OCI-LY3 (cell line): ENCODE measurements around the gene KLC3.
"Not testable (repeated sequence)": the region's sequence is repeated elsewhere in the genome, so short reads cannot be mapped to it uniquely, and the experiment has no call there.

Experiments
- H2AFZ ChIP-seq: fragments of 200-600, 300-600 bp; shearing (Covaris generic); 2 replicates; pipeline ENCODE4 v1.6.0; 2014; ENCODE audit warnings: antibody characterized with exemption, low read depth, low read length
- H3K27ac ChIP-seq: fragments of 200-600, 300-600 bp; sonication (generic); 2 replicates; pipeline ENCODE4 v1.5.1; 2014; ENCODE audit warnings: mild to moderate bottlenecking, low read length, moderate library complexity, mixed read lengths
- H3K27me3 ChIP-seq: fragments of 200-600, 300-600 bp; sonication (generic); 2 replicates; pipeline ENCODE4 v1.6.1; 2014; ENCODE audit warnings: low read depth, low read length, mixed read lengths
- H3K36me3 ChIP-seq: fragments of 200-600, 300-600 bp; sonication (generic); replicated peaks from 2 replicates; pipeline ENCODE3; 2014; ENCODE audit warnings: low read depth, low read length, mixed read lengths
- H3K4me1 ChIP-seq: fragments of 300-600, 200-600 bp; sonication (generic); 2 replicates; pipeline ENCODE4 v1.6.1; 2014; ENCODE audit warnings: low read length, mixed read lengths
- H3K4me2 ChIP-seq: fragments of 200-600, 300-600 bp; sonication (generic); 2 replicates; pipeline ENCODE4 v1.6.1; 2014; ENCODE audit warnings: low read length, mixed read lengths
- H3K4me3 ChIP-seq: fragments of 300-600, 200-600 bp; sonication (generic); 2 replicates; pipeline ENCODE4 v1.5.1; 2014; ENCODE audit warnings: antibody characterized with exemption, mild to moderate bottlenecking, low read length, moderate library complexity
- H3K79me2 ChIP-seq: fragments of 300-600, 200-600 bp; shearing (Covaris generic); 2 replicates; pipeline ENCODE4 v1.6.1; 2014; ENCODE audit warnings: mild to moderate bottlenecking, low read length, mixed read lengths
- H3K9ac ChIP-seq: fragments of 300-600, 200-600 bp; shearing (Covaris generic); 2 replicates; pipeline ENCODE4 v1.6.0; 2014; ENCODE audit warnings: mild to moderate bottlenecking, low read length, moderate library complexity
- H3K9me3 ChIP-seq: fragments of 200-600, 300-600 bp; shearing (Covaris generic); 2 replicates; pipeline ENCODE4 v1.6.1; 2014; ENCODE audit warnings: low read length, mixed read lengths; ENCODE audit not compliant: insufficient read depth
- H4K20me1 ChIP-seq: fragments of 200-600, 300-600 bp; sonication (generic); 2 replicates; pipeline ENCODE4 v1.6.1; 2016; ENCODE audit warnings: low read length, mixed read lengths; ENCODE audit not compliant: insufficient read depth
- EZH2phosphoT487 ChIP-seq: fragments of 200-600 bp; shearing (Covaris generic); IDR thresholded peaks from 2 replicates; pipeline ENCODE4 v1.6.1; 2018; ENCODE audit warnings: antibody characterized with exemption, mixed run types, low read depth
- TF ChIP-seq, protein P1 (sequence below): fragments of 200-600, 300-600 bp; sonication (generic); IDR thresholded peaks from 2 replicates; pipeline ENCODE4 v1.5.1; 2014; ENCODE audit warnings: antibody characterized with exemption, low read length, low read depth

Gene KLC3

GRCh38 chr19:45307361-45307760 is 33.2 kb upstream of the KLC3 start:
- H2AFZ ChIP-seq, result no peak overlapping the region
- no peaks in the 10 kb centered on the region for H3K9me3 ChIP-seq
- no peaks in the 10 kb centered on the region for H3K36me3 ChIP-seq
- TF ChIP-seq, protein P1, sequence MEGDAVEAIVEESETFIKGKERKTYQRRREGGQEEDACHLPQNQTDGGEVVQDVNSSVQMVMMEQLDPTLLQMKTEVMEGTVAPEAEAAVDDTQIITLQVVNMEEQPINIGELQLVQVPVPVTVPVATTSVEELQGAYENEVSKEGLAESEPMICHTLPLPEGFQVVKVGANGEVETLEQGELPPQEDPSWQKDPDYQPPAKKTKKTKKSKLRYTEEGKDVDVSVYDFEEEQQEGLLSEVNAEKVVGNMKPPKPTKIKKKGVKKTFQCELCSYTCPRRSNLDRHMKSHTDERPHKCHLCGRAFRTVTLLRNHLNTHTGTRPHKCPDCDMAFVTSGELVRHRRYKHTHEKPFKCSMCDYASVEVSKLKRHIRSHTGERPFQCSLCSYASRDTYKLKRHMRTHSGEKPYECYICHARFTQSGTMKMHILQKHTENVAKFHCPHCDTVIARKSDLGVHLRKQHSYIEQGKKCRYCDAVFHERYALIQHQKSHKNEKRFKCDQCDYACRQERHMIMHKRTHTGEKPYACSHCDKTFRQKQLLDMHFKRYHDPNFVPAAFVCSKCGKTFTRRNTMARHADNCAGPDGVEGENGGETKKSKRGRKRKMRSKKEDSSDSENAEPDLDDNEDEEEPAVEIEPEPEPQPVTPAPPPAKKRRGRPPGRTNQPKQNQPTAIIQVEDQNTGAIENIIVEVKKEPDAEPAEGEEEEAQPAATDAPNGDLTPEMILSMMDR, result no peak
- no peak for TF ChIP-seq EZH2phosphoT487
- H3K27ac ChIP-seq, result no peak overlapping the region
- H4K20me1 ChIP-seq, result no peaks in the 10 kb centered on the region
- H3K4me3 ChIP-seq, result no peak overlapping the region
- H3K79me2 ChIP-seq, result no peaks in the 10 kb centered on the region
- no peak overlapping the region for H3K4me2 ChIP-seq
- H3K4me1 ChIP-seq, result no peaks in the 10 kb centered on the region
- no peak overlapping the region for H3K9ac ChIP-seq
- H3K27me3 ChIP-seq, result no peaks in the 10 kb centered on the region

DNA sequence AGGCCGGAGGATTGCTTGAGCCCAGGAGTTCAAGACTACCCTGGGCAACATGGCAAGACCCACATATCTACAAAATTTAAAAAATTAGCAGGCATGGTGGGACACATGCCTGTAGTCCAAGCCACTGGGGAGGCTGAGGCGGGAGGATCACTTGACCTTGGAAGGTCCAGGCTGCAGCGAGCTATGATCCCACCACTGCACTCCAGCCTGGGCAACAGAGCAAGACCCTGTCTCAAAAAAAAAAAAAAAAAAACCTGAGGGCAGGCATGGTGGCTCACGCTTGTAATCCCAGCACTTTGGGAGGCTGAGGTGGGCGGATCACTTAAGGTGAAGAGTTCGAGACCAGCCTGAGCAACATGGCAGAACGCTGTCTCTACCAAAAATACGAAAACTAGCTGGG is 31.2 kb upstream of the KLC3 start:
- not testable (repeated sequence) for H4K20me1 ChIP-seq, H3K9me3 ChIP-seq, H3K79me2 ChIP-seq, H3K36me3 ChIP-seq, H3K4me1 ChIP-seq, H3K4me2 ChIP-seq, H3K4me3 ChIP-seq, H2AFZ ChIP-seq, H3K9ac ChIP-seq, H3K27ac ChIP-seq, H3K27me3 ChIP-seq

DNA sequence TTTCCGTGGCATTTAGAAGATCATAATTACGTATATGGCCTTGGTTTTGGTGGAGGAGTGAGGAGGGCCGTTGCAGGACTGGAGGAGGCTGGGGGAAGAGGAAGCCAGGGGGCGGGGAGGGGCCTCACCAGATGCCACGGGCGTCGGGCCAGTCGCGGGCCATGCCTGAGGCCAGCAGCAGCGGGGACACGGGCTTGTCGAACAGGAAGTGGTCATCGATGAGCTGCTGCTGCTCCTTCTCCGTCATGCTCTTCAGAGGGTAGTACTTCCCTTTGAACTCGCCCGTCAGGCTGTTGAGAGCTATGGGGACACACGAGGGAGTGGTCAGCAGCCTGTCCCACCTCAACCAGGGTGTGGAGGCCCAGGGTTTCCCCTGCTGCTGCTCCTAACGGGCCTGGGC is 28.9 kb upstream of the KLC3 start:
- H3K4me1 ChIP-seq, result no peaks in the 10 kb centered on the region
- H3K9me3 ChIP-seq, result no peaks in the 10 kb centered on the region
- H3K79me2 ChIP-seq, result no peaks in the 10 kb centered on the region
- H3K27ac ChIP-seq, result no peak overlapping the region
- no peaks in the 10 kb centered on the region for H3K36me3 ChIP-seq
- no peaks in the 10 kb centered on the region for H4K20me1 ChIP-seq
- no peak overlapping the region for H3K9ac ChIP-seq
- peaks cover 3% of the 10 kb centered on the region; the same call in 1 of the 2 replicates for H3K27me3 ChIP-seq
- TF ChIP-seq EZH2phosphoT487, result no peak
- TF ChIP-seq, protein P1, result no peak
- no peak overlapping the region for H3K4me2 ChIP-seq
- no peak overlapping the region for H3K4me3 ChIP-seq
- no peak overlapping the region for H2AFZ ChIP-seq

DNA sequence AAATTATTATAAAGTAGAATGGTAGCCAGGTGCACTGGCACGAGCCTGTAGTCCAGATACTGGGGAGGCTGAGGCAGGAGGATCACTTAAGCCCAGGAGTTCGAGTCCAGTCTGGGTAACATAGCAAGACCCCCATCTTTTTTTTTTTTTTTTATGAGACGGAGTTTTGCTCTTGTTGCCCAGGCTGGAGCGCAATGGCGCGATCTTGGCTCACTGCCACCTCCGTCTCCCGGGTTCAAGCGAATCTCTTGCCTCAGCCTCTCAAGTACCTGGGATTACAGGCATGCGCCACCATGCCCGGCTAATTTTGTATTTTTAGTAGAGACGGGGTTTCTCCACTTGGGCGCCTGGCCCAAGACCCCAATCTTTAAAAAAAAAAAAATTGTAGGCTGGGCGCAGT is 28.3 kb upstream of the KLC3 start:
- H3K9ac ChIP-seq, H2AFZ ChIP-seq, H3K27me3 ChIP-seq, H3K4me1 ChIP-seq, H3K4me2 ChIP-seq, H3K27ac ChIP-seq, H4K20me1 ChIP-seq, H3K36me3 ChIP-seq, H3K9me3 ChIP-seq, H3K4me3 ChIP-seq, H3K79me2 ChIP-seq: not testable (repeated sequence)

DNA sequence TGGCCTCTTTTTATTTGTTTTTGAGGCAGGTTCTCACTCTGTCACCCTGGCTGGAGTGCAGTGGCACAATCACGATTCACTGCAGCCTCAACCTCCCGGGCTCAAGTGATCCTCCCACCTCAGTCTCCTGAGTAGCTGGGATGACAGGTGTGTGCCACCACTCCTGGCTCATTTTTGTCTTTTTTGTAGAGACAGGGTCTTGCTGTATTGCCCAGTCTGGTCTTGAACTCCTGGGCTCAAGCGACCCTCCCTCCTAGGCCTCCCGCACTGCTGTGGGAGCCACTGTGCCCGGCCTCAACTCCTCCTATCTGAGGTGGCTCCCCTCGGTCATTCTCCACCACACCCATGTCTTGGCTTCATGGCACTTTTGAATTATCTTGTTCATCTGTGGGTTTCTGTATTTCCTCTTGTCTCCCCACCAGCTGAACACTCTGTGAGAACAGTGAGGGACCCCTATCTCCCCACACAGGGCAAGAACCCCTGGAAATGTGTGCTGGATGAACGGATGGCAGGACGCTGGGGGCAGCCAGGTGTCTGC is 25.8 kb upstream of the KLC3 start:
- Histone ChIP-seq H3K9ac (no peak overlapping the region), H3K36me3 (no peaks in the 10 kb centered on the region), H3K9me3 (no peaks in the 10 kb centered on the region), H3K79me2 (no peaks in the 10 kb centered on the region), H3K27me3 (peaks cover 8% of the 10 kb centered on the region), H3K4me1 (no peaks in the 10 kb centered on the region), H2AFZ (no peak overlapping the region), H4K20me1 (no peaks in the 10 kb centered on the region), H3K27ac (no peak overlapping the region), H3K4me2 (no peak overlapping the region), H3K4me3 (no peak overlapping the region)
- TF ChIP-seq, protein P1, result no peak
- TF ChIP-seq EZH2phosphoT487, result no peak
